K562 (cell line): ENCODE results near the gene CHST12. TPM values are rescaled to one million over a fixed set of nuclear protein-coding genes. Genes with fewer than 3 reads are reported as not detected.

Experiments used
- ATAC-seq: fragments of 200-7000 bp; cut with Tn5 transposase; 3 replicates; pipeline ENCODE4 v1.9.1; 2020; ENCODE audit warnings: moderate library complexity
- BruUV-seq: library from RNA; stranded (reverse); fragments of 400-500 nt; replicated peaks from 2 replicates; lab custom pipeline; 2021; lab: Mats Ljungman, UMichigan
- CTCF ChIA-PET: fragments of 300-600 bp; formaldehyde crosslinking; extraction: SDS; loops from one replicate; lab custom pipeline; 2021; ENCODE audit warnings: low intra/inter-chr PET ratio; lab: Yijun Ruan, JAX
- POLR2A ChIA-PET: fragments of 300-600, 350-650 bp; sonication (Branson Sonifier 250); formaldehyde crosslinking; extraction: SDS; loops from one replicate; lab custom pipeline; 2021; ENCODE audit warnings: antibody characterized with exemption, inconsistent platforms; lab: Yijun Ruan, JAX
- DNase-seq, 4 experiments: peaks; one replicate each; pipeline versions ENCODE4 v3.0.0 to v3.0.0-alpha.2; 2011 to 2018; ENCODE audit warnings: low spot score in 3 of 4, mixed read lengths in 3 of 4; ENCODE audit errors: extremely low read depth in 1 of 4
- FAIRE-seq: peaks from 2 replicates; lab custom pipeline; 2011; peaks lifted over from hg19 to GRCh38; lab: Jason Lieb, UNC
- H2AFZ ChIP-seq: 2 replicates; pipeline ENCODE4 v1.6.0; 2011; ENCODE audit warnings: low read depth, low read length, control low read depth, inconsistent platforms
- H3K27ac ChIP-seq: fragments of 200-600 bp; 3 replicates; pipeline ENCODE4 v1.8.0; 2011; ENCODE audit warnings: low read depth, mild to moderate bottlenecking, control low read depth, inconsistent platforms, low read length, moderate library complexity, mixed read lengths; ENCODE audit errors: extremely low read depth
- H3K27me3 ChIP-seq, 2 experiments: fragments of 300-600 bp in 1 of 2; 2 replicates in 1 of 2; 3 replicates in 1 of 2; pipeline versions ENCODE4 v1.6.0 to v1.8.0; 2011; ENCODE audit warnings: inconsistent platforms in 2 of 2, low read length in 2 of 2, mild to moderate bottlenecking in 1 of 2, mixed read lengths in 1 of 2, moderate library complexity in 1 of 2; ENCODE audit not compliant: control insufficient read depth in 2 of 2, insufficient read depth in 2 of 2
- H3K36me3 ChIP-seq: fragments of 300-600 bp; 3 replicates; pipeline ENCODE4 v1.8.0; 2011; ENCODE audit warnings: mild to moderate bottlenecking, low read length, inconsistent platforms; ENCODE audit not compliant: control insufficient read depth, insufficient read depth
- H3K4me1 ChIP-seq, 2 experiments: fragments of 200-600 bp in 1 of 2; replicated peaks in 1 of 2; 2 replicates in 1 of 2; 3 replicates in 1 of 2; pipeline versions ENCODE4 v1.5.1 to v1.8.0; 2011; ENCODE audit warnings: inconsistent platforms in 2 of 2, low read length in 2 of 2, mild to moderate bottlenecking in 1 of 2, mixed read lengths in 1 of 2, moderate library complexity in 1 of 2; ENCODE audit not compliant: control insufficient read depth in 2 of 2, insufficient read depth in 2 of 2
- H3K4me2 ChIP-seq: 2 replicates; pipeline ENCODE4 v1.6.1; 2011; ENCODE audit warnings: low read length, control low read depth, inconsistent platforms, mixed read lengths; ENCODE audit not compliant: insufficient read depth
- H3K4me3 ChIP-seq: fragments of 200-600 bp; sonication (generic), shearing (Covaris generic); 2 replicates; pipeline ENCODE4 v1.5.1; 2016; ENCODE audit warnings: control low read depth, inconsistent platforms
- H3K79me2 ChIP-seq: fragments of 200-600 bp; 3 replicates; pipeline ENCODE4 v1.8.0; 2011; ENCODE audit warnings: low read length, inconsistent platforms; ENCODE audit not compliant: control insufficient read depth, insufficient read depth
- H3K9ac ChIP-seq, 2 experiments: 2 replicates each; pipeline versions ENCODE4 v1.6.0 to v1.6.1; 2011; ENCODE audit warnings: low read depth in 2 of 2, low read length in 2 of 2, control low read depth in 1 of 2, inconsistent platforms in 1 of 2, mild to moderate bottlenecking in 1 of 2, mixed read lengths in 1 of 2; ENCODE audit not compliant: insufficient read depth in 1 of 2
- H3K9me1 ChIP-seq: one replicate; pipeline ENCODE4 v1.6.0; 2011; ENCODE audit warnings: inconsistent platforms, mild to moderate bottlenecking, low read length, moderate library complexity; ENCODE audit not compliant: control insufficient read depth, insufficient read depth
- H3K9me3 ChIP-seq: replicated peaks from 2 replicates; pipeline ENCODE4 v1.5.1; 2011; ENCODE audit warnings: low read depth, low read length, inconsistent platforms; ENCODE audit not compliant: control insufficient read depth, insufficient read depth
- H4K20me1 ChIP-seq: replicated peaks from 2 replicates; pipeline ENCODE4 v1.6.1; 2011; ENCODE audit warnings: low read length, inconsistent platforms, mixed read lengths; ENCODE audit not compliant: control insufficient read depth, insufficient read depth
- CREB1 ChIP-seq, 2 experiments: sonication (generic) in 1 of 2; formaldehyde crosslinking in 1 of 2; IDR thresholded peaks; 2 replicates each; pipeline versions ENCODE4 v1.6.1 to v1.8.0; 2012 to 2022; ENCODE audit warnings: inconsistent platforms in 1 of 2, mild to moderate bottlenecking in 1 of 2, missing genetic modification reagents in 1 of 2, moderate library complexity in 1 of 2
- NFIX ChIP-seq: fragments of 250-450 bp; sonication (Bioruptor Pico); IDR thresholded peaks from 2 replicates; pipeline ENCODE4 v1.4.0; 2020; ENCODE audit warnings: low read depth, mild to moderate bottlenecking, moderate library complexity
- POLR2AphosphoS5 ChIP-seq: IDR thresholded peaks from 2 replicates; pipeline ENCODE4 v1.6.1; 2011; ENCODE audit warnings: mild to moderate bottlenecking, low read depth, low read length, moderate library complexity; ENCODE audit not compliant: control insufficient read depth, insufficient read depth
- PTRF ChIP-seq: fragments of 450-650 bp; IDR thresholded peaks from 2 replicates; pipeline ENCODE4 v1.6.1; 2016; ENCODE audit warnings: mild to moderate bottlenecking, missing genetic modification characterization, missing compliant biosample characterization
- RBFOX2 ChIP-seq: fragments of 200-400 bp; formaldehyde crosslinking; IDR thresholded peaks from 2 replicates; pipeline ENCODE4 v1.6.1; 2017; ENCODE audit warnings: low read depth, mild to moderate bottlenecking, low read length, moderate library complexity
- ZBTB33 ChIP-seq: sonication (generic); formaldehyde crosslinking; IDR thresholded peaks from 2 replicates; pipeline ENCODE4 v1.8.1; 2023; ENCODE audit warnings: mild to moderate bottlenecking, missing genetic modification reagents
- WGBS: fragments of 100-300 bp; shearing (Covaris generic); methylation state at CpG from one replicate; pipeline ENCODE4 v1.1.6; 2016; ENCODE audit warnings: low coverage, mixed read lengths; ENCODE audit not compliant: insufficient coverage; ENCODE audit errors: missing lambda C conversion rate; 5-methylcytosine and 5-hydroxymethylcytosine counted together
- in situ Hi-C: fragments of 300-500 bp; cut with MboI; formaldehyde crosslinking; loops from 4 replicates; pipeline ENCODE4 v1.15.0; 2018; ENCODE audit warnings: inconsistent platforms, mixed read lengths
- intact Hi-C: fragments of 100-400 bp; cut with micrococcal nuclease; formaldehyde crosslinking; loops from 2 replicates; pipeline ENCODE4 v1.14.2; 2022
- polyA plus RNA-seq, 8 experiments: library from polyadenylated mRNA; depleted of rRNA in 4 of 8; stranded (reverse) in 5 of 8; unstranded in 3 of 8; fragments of >200 nt; fragmentation: Nextera tagmentation in 2 of 8; fragmentation: Illumina TruSeq in 1 of 8; extraction: Ambion mirVana in 2 of 8; extraction: Trizol in 1 of 8; gene quantifications; 2 replicates each; pipeline versions ENCODE4 v1.2.1 to v1.2.3, GENCODE V29; 2011 to 2014; ENCODE audit warnings: inconsistent platforms in 1 of 8, missing spikeins in 1 of 8
- total RNA-seq, 7 experiments: library from RNA; depleted of rRNA in 6 of 7; stranded (reverse); fragments of >200 nt in 6 of 7; fragmentation: Illumina TruSeq in 2 of 7; extraction: Trizol in 2 of 7; gene quantifications; 2 replicates each; pipeline versions ENCODE4 v1.2.1 to v1.2.3, GENCODE V29; 2011 to 2021; ENCODE audit warnings: low replicate concordance in 1 of 7
- TF ChIP-seq, protein P1 (sequence below): fragments of 250-450 bp; sonication (Bioruptor Pico); IDR thresholded peaks from 2 replicates; pipeline ENCODE4 v1.6.1; 2021; ENCODE audit warnings: mild to moderate bottlenecking

The CHST12 gene
- total and polyA plus RNA-seq, 9 of the 15 experiments (the other 6 are each of a cell fraction or from before 2014, with no cell fraction given): 0.18 to 19.8 (median 3.6) TPM

DNA sequence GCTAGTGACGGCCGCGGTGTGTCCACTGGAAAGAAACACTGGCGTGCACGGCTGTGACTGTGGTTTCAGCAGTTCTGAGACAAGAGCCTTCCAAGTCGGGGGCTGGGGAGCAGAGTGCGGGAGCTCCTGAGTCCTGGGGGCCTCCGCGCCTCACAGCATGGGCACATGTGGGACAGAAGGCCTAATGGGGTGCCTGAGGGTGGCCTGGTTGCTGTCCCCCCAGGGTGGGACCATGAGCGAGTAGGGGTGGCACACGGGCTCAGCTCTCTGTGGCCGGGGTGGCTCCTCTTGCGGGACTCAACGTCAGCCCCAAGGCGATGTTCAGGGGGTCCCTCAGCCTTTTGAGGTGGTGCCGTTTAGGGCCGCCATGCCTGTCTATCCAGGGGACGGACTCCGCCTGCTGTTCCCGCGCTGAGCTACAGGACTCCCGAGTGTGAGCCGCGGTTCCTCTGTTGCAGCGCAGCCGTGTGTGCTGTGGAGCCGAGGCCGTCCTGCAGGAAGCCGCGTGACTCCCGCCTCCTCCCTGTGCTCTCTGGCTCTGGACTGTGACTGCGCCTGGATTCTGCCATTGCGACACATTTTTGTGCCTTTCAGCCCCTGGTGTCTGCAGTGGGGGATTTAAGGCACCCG is 23.5 kb upstream of the CHST12 start (continued):
- TF ChIP-seq RBFOX2 (0 out of 2 replicates have a peak, but pooled peaks have one; percentile 36), POLR2AphosphoS5 (no peak), CREB1 (IDR thresholded peaks at IDR 0.05) (no peak), CREB1 (CRISPR knock-in tag; IDR thresholded peaks at IDR 0.05) (no peak), NFIX (no peak)
- TF ChIP-seq, protein P1, sequence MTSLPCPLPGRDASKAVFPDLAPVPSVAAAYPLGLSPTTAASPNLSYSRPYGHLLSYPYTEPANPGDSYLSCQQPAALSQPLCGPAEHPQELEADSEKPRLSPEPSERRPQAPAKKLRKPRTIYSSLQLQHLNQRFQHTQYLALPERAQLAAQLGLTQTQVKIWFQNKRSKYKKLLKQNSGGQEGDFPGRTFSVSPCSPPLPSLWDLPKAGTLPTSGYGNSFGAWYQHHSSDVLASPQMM (CRISPR knock-in tag): no peak

GRCh38 chr7:2380461-2380860 is 22.9 kb upstream of the CHST12 start:
- H3K4me1 ChIP-seq: peaks cover 0 to 30% of the 10 kb centered on the region in 2 experiments; a peak in 2 of 5 replicates
- H3K4me3 ChIP-seq: no peak overlapping the region
- no peak overlapping the region for H3K27ac ChIP-seq
- H3K9ac ChIP-seq: no peak overlapping the region
- H3K9me1 ChIP-seq: no peaks in the 10 kb centered on the region
- 96% methylated on average over 21 of the region's 23 CpGs for WGBS
- H3K36me3 ChIP-seq: peaks cover 73% of the 10 kb centered on the region
- peaks cover 17% of the 10 kb centered on the region; the same call in 2 of the 3 replicates for H3K79me2 ChIP-seq
- intact Hi-C loops: no loop called here
- ATAC-seq: no peak
- H3K9me3 ChIP-seq: no peaks in the 10 kb centered on the region
- H3K4me2 ChIP-seq: no peak overlapping the region
- BruUV-seq: no TSS peak
- in situ Hi-C loops: no loop called here
- H3K27me3 ChIP-seq: no peaks in the 10 kb centered on the region
- TF ChIP-seq ZBTB33 (CRISPR knock-in tag) (peak; percentile 51; the same call in 1 of the 2 replicates), PTRF (tag) (no peak)
- peaks cover 19% of the 10 kb centered on the region for H4K20me1 ChIP-seq
- ChIA-PET CTCF (no interaction called here), POLR2A (interaction anchor here (1.1 to 2.1 kb wide), 2 partner anchors 11 to 19 kb away, joined by 5 read pairs; no protein-coding TSS in a partner anchor)
- DNase-seq: no peak
- no peak for FAIRE-seq
- no peak overlapping the region for H2AFZ ChIP-seq
